Subcutaneous adipose tissue (tissue), 4 donors: ENCODE results near the gene P2RX1. TPM values are rescaled to one million over a fixed set of nuclear protein-coding genes. Genes with fewer than 3 reads are reported as not detected.

Experiments
- total RNA-seq, 4 donors: library from RNA; depleted of rRNA; stranded (reverse); fragments of >200 nt; gene quantifications; one replicate each; pipeline ENCODE4 v1.1.0, GENCODE V29; 2016
- TF ChIP-seq, protein P1 (sequence below): fragments of 450-650 bp; IDR thresholded peaks from one replicate; pipeline ENCODE4 v1.5.1; 2016; ENCODE audit warnings: low read depth, mild to moderate bottlenecking, control low read depth, antibody characterized with exemption, moderate library complexity

P2RX1 gene
- 1 to 10 TPM in 3 of 4 donors, under 1 TPM in 1; 0.94 to 9.3 (median 1.8) TPM for total RNA-seq

DNA sequence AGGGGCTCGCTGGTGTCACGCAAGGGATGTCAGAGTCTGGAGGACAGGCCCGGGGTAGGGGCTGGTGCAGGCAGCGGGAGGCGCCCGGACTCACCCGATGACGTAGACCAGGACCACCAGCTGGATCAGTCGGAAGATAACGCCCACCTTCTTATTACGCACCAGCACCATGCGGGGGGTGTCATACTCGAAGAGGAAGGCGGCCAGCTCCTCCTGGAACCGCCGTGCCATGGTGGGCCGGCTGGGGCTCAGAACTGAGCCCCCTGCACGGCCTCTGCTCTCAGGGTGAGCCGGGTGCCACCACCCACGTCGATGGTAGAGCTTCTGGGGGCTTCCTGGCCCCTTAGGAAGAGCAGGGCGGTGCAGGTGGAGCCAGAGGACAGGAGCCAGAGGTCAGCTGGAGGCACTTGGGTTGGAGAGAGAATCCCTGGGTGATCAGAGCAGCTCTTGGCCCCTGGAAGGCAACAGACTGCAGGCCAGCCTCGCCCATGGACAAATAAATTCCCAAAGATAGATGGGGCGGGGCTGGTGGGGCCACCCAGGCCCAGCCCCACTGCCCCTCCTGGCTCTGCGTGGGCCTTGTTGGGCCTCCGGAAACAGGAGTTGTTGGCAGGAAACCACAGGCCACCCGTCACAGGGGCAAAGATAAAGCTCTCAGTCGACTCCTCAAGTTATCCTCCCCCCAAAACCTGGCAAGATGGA is at the start of gene P2RX1:
TSS of gene P2RX1 (minus strand) at position 471 of the 702 bp plus-strand sequence. CDS start at position 231, 240 bp downstream.
- TF ChIP-seq, protein P1, sequence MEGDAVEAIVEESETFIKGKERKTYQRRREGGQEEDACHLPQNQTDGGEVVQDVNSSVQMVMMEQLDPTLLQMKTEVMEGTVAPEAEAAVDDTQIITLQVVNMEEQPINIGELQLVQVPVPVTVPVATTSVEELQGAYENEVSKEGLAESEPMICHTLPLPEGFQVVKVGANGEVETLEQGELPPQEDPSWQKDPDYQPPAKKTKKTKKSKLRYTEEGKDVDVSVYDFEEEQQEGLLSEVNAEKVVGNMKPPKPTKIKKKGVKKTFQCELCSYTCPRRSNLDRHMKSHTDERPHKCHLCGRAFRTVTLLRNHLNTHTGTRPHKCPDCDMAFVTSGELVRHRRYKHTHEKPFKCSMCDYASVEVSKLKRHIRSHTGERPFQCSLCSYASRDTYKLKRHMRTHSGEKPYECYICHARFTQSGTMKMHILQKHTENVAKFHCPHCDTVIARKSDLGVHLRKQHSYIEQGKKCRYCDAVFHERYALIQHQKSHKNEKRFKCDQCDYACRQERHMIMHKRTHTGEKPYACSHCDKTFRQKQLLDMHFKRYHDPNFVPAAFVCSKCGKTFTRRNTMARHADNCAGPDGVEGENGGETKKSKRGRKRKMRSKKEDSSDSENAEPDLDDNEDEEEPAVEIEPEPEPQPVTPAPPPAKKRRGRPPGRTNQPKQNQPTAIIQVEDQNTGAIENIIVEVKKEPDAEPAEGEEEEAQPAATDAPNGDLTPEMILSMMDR = no peak

DNA sequence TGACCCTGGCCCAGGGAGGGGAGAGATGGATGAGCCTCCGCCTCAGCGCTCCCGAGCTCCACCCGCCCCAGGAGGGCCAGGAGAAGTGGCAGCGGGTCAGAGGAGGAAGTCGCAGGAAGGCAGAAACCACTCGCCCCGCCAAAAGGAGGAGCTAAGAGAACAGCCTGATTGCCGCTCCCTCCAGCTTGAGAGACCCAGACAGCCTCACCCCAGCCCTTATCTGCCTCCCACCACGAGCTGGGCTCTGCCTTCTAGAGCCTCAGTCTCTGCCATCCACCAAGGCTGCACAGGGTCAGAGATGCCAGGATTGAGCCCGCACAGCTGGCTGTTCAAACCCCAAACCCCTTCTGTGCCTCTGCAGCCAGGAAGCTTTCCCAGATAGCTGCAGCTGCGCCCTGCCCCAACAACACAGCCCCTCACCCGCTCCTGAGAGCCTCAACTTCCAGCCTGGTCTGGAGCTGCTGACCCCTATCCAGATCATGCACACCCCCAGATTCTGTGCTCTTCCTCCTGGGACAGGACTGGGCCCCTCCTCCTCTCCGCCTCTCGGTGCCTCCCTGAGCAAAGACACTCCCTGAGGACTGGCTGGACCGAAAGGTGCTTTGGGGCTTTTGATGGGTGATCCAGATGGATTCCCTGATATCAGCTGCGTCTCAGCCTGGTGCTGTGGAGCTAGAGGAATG is 49.0 kb upstream of the P2RX1 start:
- TF ChIP-seq, protein P1 = no peak

DNA sequence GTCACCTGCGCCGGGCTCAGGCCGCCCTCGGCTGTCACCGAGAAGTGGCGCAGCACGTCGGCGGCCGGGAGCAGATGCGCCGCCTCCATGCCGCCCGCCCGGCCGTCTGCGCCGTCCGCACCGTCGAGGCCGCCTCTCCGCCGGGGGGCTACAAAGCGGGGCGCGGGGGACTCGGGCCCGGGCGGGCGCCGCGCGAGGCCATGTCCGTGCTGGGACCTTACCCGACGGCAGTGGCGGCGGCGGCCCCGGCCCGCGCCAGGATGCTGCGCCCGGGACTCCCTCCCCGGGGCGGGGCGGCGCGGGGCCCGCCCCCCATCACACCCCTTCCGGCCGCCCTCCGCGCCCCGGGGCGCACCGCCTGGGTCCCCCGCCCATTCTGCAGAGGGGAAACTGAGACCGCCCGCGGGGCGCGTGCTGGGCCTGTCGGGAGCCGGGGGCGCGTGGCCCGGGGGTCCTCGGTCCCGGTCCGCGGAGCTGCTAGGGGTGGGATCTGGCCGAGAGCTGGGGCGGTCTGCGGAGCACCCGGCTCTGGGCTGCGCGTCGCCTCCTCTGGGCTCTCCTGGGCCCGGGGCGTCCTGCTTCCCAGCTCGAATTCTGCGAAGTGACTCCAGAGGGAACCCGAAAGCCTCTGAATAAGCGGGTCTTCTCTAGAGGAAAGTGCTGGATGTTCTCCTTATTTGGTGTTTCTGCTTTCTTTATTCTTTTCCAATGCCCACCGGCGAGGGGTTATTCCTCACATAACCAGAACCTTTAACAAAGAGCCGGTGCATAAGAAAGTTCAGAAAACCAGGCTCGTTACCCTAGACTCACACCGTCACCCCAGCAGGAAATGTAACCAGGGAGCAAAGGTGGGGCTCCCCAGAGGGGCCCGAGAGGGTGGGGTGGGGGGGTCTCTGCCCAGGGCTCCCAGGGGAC is 48.2 kb upstream of the P2RX1 start, which contains the start of gene ATP2A3:
TSS of gene ATP2A3 (minus strand) at position 235 of the 915 bp plus-strand sequence. CDS start at position 89, 146 bp downstream.
- TF ChIP-seq, protein P1 = no peak

DNA sequence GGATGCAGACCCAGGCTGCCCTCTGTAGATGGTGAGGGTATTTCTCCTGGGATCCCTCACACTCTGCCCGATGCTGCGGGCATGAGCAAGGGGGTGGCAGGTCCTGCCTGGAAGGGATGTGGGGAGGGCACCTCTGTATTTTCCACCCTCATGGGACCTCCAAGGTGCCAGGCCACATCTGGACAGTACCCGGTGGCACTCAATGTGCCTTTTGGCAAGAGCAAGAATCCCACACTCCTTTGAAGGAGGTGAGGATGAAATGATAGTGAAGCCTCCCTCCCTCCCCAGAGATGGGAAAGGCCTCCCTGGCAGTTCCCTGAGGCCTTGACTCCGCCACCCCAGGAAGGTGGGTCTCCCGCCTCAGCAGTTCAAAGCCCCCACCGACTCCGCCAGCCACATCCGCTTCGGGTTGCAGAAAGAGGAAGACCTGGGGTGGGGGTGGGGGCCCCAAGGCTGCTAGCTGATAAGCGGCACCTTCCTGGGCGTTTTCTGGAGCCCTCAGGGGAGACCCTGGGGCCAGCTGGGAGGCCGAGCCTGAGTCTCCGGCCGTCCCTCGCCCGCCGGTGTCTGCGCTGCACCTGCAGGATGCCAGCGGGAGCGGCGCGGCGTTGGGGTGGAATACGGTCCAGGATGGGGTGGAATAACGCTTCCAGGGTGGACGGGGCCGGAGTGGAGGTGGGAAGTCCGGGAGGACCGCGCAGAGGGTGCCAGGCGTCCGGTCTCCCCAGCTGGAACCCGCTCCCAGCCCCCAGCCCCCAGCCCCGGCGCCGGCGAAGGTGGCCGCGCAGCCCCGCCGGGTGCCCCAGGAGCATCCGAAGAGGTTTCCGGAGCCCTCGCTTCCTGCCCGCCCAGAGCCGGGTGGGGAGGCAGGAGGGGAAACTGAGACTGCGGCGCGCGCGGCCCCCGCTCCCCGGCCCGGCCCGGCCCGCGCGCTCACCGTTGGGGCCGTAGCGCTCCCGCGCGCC is 47.3 kb upstream of the P2RX1 start:
- TF ChIP-seq, protein P1 = no peak

DNA sequence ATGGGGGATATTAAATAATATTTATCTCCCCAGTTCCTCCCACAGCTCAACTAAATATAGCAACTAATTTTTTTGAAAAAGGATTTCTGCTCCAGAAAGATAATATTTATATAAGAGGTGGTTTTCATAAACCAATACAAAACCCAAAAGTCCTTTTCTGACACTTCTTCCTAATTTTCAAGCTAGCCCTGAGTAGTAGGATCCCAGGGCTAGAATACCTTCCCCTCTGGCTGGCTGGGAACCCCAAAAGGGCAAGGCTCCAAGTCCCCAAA is 46.6 kb upstream of the P2RX1 start:
- TF ChIP-seq, protein P1 = no peak

DNA sequence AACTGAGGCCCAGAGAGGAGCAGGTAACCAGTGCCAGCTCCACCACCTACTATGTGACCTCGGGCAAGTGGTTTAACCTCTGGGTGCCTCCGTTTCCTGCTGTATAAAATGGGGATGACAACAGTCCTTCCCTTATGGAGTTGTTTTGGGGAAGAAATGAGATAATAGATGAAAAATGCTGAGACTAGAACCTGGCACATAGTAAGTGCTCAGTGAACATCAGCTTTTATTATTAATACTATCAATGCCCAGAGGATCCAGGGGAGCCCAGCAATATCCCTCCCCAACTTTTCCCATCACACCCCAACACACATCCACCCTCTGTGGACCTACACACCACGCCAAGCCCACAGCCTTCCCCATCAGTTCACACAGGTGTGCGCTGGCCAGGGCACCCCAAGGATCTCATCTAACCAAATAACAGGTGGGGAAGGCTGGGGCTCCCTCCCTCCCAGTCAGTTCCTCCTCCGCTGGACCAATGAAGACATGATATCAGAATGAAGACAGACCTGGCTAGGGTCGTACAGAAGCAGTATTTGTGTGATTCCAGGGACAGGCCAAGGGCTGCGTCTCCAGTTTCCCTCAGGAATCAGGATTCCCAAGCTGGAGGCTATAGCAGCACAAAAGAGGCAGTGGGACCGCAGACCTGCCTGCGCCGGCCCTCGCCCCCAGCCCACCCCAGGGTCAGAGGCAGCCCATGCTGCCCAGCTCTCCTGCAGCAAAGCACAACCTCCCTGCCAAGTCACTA is 46.1 kb upstream of the P2RX1 start:
- TF ChIP-seq, protein P1 = no peak
